CD4-positive, alpha-beta T cell treated with Interleukin-2 at 100 ng/mL for 4 hours (primary cell): ENCODE results near the gene ACY1.
"Not testable (repeated sequence)": the region's sequence is repeated elsewhere in the genome, so short reads cannot be mapped to it uniquely, and the experiment has no call there.

Experiments used
- DNase-seq: peaks from one replicate; pipeline ENCODE4 v3.0.0-alpha.2; 2020; ENCODE audit warnings: low spot score

Gene ACY1

DNA sequence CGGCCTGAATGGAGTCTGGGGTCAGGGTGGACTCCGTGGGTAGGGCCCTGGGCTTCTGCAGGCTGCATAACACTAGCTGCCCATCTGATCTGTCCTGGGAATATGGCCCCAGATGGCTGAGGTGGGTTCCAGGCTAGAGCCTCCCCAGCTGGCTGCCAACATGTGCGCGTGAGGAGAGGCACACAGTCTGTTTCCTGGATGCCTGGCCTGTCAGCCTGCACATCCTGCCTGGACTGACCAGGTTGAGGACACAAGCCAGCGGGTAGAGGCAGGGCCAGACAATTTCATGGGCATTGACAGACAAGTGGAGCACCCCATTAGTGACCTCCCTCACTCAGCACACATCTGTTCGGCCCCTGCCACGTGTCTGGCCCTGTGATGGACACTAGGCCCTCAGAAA is 42.1 kb downstream of the ACY1 start:
- DNase-seq = no peak

- DNase-seq = no peak
Observed at GRCh38 chr3:52026041-52026440, 42.7 kb downstream of the ACY1 start.

GRCh38 chr3:52028572-52028971 is 45.2 kb downstream of the ACY1 start:
- no peak for DNase-seq

GRCh38 chr3:52029053-52029452 is 45.7 kb downstream of the ACY1 start:
- no peak for DNase-seq

DNA sequence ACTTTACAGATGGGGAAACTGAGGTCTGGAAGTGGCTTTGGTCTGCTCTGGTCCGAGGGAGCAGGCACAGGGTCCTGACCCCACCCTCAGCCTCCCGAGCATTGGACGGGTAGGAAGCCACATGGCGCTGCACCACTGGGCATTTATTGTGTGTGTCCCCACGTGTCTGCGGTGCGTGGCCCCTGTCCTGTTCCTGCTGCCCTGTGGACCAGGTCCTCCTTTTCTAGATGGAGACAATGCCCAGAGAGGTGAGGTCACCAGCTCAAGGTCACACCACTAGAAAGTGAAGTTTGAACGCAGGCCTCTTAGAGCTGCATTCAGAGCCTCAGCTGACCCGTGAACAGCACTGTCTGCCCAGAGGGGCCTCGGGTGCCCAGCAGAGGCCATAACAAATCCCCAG is 46.2 kb downstream of the ACY1 start:
- no peak for DNase-seq

- DNase-seq = no peak
Observed at GRCh38 chr3:52030714-52031310, 47.5 kb downstream of the ACY1 start.

DNA sequence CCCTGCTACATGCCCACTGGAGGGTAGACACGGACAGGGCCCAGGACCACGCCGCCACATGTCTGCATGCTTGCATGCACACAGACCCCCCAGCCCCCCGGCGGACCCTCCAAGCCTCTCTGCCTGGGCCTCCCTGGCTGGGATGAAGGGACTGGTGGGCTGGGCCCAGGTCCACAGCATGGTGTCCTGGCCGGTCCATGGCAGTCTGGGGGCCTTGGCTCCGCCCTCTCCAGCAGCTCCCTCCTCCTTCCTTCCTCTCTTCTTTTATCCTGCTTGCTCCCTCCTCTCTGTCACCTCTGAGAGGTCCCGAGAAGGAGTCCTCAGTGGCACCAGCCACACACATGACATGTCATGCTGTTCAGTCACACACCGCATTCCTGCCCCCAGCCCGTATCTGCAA is 48.6 kb downstream of the ACY1 start:
- no peak for DNase-seq

DNA sequence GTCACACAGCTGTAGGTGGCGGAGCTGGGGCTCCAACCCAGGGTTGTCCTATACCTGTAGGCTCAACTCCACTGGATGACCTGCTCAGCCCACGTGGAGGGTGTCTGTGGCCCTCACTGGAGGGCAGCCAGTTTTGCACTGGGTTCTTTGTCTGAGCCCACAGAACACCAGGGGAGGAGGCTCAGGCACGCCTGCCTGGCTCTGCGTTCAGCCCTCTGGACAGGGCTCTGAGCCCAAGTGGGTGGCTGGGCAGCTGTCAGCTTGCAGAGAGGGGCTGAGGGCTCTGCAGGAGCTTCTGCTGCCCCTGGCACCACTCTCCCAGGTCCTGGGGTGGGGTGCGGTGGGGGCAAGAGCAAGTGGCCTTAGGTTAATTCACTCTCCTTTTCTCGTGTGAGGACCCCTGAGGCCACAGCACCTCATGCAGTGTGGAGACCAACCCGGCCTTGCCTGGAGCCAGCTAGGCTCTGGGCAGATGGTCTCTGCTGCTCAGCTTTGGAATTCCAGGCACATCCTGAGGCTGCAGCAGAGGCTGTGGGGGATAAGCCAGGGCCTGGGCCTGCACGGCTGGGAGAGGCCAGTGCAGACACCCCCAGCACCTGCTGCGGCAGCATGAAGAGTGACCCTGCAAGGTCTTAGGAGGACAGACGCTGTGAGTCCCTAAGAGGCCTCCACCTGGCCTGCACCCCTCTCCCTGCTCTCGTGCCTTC is 49.5 kb downstream of the ACY1 start:
- DNase-seq = no peak

DNA sequence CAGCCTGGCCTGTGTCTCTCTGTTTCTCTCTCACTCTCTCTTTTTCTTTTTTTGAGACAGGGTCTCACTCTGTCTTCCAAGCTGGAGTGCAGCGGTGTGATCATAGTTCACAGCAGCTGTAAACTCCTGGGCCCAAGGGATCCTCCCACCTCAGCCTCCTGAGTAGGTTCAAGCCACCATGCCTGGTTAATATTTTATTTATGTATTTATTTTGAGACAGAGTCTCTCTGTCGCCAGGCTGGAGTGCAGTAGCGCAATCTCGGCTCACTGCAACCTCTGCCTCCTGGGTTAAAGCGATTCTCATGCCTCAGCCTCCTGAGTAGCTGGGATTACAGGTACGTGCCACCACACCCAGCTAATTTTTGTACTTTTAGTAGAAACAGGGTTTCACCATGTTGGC is 50.4 kb downstream of the ACY1 start:
- DNase-seq = not testable (repeated sequence)

- no peak for DNase-seq
Observed at GRCh38 chr3:52034212-52034611, 50.9 kb downstream of the ACY1 start.

DNA sequence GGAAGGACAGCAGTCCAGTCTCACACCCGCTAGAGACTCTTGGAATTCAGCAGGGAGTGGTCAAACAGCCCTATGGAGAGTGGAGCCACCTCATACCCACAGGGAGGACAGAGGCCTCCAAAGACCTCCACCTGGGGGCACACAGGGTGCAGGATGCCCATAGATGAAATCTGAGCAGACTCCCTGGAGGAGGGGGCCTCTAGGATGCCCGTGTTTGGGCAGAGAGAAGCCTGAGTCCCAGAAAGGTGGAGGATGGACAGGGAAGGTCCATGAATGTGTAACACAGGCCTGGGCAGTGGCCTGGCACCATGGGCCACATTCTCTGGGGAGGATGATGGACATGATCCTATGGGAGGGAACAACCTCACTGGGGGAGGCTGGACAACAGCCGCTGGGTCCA is 51.3 kb downstream of the ACY1 start:
- no peak for DNase-seq

GRCh38 chr3:52036222-52036694 is 52.9 kb downstream of the ACY1 start:
- DNase-seq = no peak

GRCh38 chr3:52036829-52037228 is 53.5 kb downstream of the ACY1 start:
- DNase-seq = peak; percentile 27

DNA sequence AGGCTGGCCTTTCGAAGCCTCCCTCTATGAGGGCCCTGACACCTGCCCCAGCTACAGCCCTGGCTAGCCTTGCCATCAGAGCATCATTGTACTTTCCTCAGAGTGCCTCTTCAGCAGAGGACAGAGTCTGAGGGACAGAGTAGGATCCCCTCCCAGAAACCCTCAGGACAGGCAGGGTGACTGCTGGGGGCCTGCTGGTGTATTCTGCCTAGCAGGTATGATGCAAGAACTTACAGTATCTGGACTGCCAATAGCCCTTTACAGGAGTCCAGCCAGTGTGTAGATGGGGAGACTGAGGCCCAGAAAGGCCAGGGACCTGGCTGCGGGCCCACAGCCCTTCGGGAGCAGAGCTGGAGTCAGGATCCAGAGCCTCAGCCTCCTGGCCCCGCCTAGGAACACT is 54.0 kb downstream of the ACY1 start:
- no peak for DNase-seq

GRCh38 chr3:52038227-52038626 is 54.9 kb downstream of the ACY1 start:
- DNase-seq = no peak
